ENCODE measurements around the gene TNFRSF9. TPM values are rescaled to one million over a fixed set of nuclear protein-coding genes. Genes with fewer than 3 reads are reported as not detected.
"Not testable (repeated sequence)": the region's sequence is repeated elsewhere in the genome, so short reads cannot be mapped to it uniquely, and the experiment has no call there.

Gene TNFRSF9
- total RNA-seq, 1 donor = under 0.01 TPM

DNA sequence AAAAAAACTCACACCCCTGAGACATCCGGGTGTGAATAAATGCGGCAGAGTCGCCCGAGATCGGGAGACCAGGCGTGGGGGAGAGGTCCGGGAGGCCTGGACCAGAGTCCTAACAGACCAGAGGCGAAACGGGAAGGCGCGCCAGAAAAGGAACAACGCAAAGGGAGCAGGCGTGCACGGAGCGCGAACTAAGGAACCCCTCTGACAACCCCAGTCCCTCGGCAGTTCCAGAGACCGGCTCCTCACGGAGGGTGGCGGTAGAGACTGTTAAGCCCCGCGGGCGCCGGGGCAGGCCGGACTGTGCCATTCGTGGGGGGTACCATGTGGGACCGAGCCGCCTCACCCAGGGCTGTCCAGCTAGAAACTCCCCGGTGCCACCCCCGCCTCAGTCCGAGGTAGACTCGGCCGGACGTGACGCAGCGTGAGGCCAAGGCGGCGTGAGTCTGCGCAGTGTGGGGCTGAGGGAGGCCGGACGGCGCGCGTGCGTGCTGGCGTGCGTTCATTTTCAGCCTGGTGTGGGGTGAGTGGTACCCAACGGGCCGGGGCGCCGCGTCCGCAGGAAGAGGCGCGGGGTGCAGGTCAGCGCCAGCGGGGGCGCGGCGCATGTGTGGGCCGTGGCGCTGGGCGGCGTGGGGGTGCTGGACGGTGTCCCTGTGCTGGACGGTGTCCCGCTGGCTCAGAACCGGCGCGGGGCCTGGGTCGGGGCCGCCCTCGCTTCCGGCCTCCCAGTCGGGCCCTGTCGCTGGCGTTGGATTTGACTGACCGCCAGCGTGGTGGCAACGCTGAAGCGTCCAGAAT is 20.8 kb upstream of the TNFRSF9 start, which contains the start of gene PARK7:
PARK7 (plus strand) TSS at position 496 of the 798 bp plus-strand sequence. CDS start 1,075 bp downstream, outside the sequence.
- TF ChIP-seq, protein P1, sequence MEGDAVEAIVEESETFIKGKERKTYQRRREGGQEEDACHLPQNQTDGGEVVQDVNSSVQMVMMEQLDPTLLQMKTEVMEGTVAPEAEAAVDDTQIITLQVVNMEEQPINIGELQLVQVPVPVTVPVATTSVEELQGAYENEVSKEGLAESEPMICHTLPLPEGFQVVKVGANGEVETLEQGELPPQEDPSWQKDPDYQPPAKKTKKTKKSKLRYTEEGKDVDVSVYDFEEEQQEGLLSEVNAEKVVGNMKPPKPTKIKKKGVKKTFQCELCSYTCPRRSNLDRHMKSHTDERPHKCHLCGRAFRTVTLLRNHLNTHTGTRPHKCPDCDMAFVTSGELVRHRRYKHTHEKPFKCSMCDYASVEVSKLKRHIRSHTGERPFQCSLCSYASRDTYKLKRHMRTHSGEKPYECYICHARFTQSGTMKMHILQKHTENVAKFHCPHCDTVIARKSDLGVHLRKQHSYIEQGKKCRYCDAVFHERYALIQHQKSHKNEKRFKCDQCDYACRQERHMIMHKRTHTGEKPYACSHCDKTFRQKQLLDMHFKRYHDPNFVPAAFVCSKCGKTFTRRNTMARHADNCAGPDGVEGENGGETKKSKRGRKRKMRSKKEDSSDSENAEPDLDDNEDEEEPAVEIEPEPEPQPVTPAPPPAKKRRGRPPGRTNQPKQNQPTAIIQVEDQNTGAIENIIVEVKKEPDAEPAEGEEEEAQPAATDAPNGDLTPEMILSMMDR (IDR thresholded peaks at IDR 0.05; ENCODE audit: insufficient read depth, low read length) = peak; percentile 74
- peak within 1 kb of the TSS; percentile 90 for H3K4me3 ChIP-seq (ENCODE audit: low read depth, low read length)
- peak; percentile 98 for DNase-seq (ENCODE audit: low read depth)

GRCh38 chr1:7960867-7961215 is 20.2 kb upstream of the TNFRSF9 start:
- no peak for DNase-seq (ENCODE audit: low read depth)
- TF ChIP-seq, protein P1 (IDR thresholded peaks at IDR 0.05; ENCODE audit: insufficient read depth, low read length) = no peak
- H3K4me3 ChIP-seq (ENCODE audit: low read depth, low read length) = peak overlapping the region; percentile 90

DNA sequence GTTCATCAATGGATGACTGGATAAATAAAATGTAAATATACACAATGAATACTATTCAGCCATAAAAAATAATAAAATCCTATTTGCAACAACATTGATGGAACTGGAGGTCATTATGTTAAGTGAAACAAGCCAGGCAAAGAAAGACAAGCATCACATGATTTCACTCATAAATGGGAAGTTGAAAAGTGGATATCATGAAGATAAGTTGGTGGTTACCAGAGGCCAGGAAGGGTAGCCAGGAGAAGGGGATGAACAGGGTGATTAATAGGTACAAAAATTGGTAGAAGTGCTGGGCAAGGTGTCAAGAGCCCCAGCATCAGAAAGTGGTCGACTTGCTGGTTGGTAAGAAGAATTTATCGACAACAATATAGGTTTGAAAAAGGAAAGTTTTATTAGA is 19.5 kb upstream of the TNFRSF9 start:
- TF ChIP-seq, protein P1 (IDR thresholded peaks at IDR 0.05; ENCODE audit: insufficient read depth, low read length) = no peak
- no peak for DNase-seq (ENCODE audit: low read depth)
- no peak overlapping the region for H3K4me3 ChIP-seq (ENCODE audit: low read depth, low read length)

DNA sequence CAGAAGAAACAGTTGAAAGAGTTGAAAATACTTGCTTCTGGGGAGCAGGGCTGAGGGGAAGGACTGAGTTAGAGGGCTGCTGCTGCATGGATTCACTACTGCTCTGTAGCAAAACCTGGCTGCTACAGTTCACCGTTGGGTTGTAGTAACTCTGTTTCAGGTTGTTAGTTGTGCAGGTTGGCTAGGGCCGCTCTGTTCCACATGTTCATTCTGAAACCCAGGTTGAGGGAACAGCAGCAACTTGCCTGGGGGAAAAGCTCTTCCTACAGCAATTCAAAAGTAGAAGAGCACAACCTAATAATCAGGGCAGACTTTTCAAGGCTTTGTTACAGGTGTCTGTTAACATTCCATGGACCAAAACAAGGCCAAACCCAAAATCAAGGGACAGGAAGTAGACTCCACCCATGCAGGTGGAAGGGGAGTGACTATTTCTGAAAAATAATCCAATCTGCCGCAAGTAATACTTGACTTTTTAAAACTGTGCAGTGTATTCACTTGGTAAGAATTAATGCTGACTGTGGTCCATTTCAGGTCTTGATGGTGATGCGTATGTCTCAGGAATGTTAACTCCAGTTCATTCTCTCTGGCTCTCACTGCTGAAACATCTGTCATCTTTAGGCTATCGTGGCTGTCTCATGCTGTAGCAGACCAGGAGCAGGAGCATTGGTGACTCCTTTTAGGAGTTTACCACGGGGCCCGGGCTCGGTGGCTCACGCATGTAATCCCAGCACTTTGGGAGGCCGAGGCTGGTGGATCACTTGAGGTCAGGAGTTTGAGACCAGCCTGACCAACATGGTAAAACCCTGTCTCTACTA is 15.8 kb upstream of the TNFRSF9 start:
- peak; percentile 40 for DNase-seq (ENCODE audit: low read depth)
- TF ChIP-seq, protein P1 (IDR thresholded peaks at IDR 0.05; ENCODE audit: insufficient read depth, low read length) = no peak
- no peak overlapping the region for H3K4me3 ChIP-seq (ENCODE audit: low read depth, low read length)

GRCh38 chr1:7954683-7955082 is 14.0 kb upstream of the TNFRSF9 start:
- H3K4me3 ChIP-seq (ENCODE audit: low read depth, low read length) = no peak overlapping the region
- no peak for DNase-seq (ENCODE audit: low read depth)
- TF ChIP-seq, protein P1 (IDR thresholded peaks at IDR 0.05; ENCODE audit: insufficient read depth, low read length) = no peak

DNA sequence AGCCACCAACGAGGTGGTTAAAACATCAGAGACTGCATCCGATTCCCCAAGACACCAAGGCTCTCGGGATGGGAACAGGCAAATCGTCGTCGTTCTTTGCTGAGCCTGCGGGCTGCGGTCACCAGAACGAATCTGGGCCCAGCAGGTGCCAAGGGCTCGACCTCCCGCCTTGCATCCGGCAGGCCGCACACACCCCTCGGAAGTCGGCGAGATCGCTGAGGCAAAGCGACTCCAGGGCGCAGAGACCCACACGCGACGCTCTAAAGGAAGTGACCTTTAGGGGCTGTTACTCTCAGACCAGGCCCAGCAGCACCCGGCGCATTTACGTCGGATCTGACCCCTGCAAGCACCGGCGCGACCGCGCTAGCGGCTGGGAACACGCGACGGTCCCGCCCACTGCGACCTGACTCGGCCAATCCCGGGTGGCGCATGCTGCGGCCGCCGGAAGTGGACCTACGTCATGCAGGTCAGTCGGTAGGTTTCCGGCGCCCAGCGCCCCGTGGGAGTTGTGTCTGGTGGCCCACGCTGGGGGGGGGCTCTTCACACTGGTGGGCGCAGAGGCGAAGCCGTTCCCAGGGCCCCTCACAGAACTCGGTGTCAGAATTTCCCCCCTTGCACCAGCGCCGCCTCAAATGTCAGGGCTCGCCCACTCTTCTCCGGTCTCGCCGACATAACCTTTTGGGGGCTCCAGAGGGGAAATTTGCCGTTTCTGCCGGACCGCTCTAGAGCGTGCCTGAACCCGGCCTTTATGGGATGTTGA is 13.4 kb upstream of the TNFRSF9 start:
- TF ChIP-seq, protein P1 (IDR thresholded peaks at IDR 0.05; ENCODE audit: insufficient read depth, low read length) = no peak
- peak; percentile 79 for DNase-seq (ENCODE audit: low read depth)
- H3K4me3 ChIP-seq (ENCODE audit: low read depth, low read length) = peak overlapping the region; percentile 67

DNA sequence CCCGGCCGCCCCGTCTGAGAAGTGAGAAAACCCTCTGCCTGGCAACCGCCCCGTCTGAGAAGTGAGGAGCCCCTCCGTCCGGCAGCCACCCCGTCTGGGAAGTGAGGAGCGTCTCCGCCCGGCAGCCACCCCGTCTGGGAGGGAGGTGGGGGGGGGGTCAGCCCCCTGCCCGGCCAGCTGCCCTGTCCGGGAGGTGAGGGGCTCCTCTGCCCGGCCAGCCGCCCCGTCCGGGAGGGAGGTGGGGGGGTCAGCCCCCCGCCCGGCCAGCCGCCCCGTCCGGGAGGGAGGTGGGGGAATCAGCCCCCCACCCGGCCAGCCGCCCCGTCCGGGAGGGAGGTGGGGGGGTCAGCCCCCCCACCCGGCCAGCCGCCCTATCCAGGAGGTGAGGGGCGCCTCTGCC is 12.2 kb upstream of the TNFRSF9 start:
- not testable (repeated sequence) for DNase-seq (ENCODE audit: low read depth); H3K4me3 ChIP-seq (ENCODE audit: low read depth, low read length)
